ENCODE results near the gene FADS6. TPM values are rescaled to one million over a fixed set of nuclear protein-coding genes. Genes with fewer than 3 reads are reported as not detected.

Gene FADS6
- total RNA-seq, 1 donor = not detected

DNA sequence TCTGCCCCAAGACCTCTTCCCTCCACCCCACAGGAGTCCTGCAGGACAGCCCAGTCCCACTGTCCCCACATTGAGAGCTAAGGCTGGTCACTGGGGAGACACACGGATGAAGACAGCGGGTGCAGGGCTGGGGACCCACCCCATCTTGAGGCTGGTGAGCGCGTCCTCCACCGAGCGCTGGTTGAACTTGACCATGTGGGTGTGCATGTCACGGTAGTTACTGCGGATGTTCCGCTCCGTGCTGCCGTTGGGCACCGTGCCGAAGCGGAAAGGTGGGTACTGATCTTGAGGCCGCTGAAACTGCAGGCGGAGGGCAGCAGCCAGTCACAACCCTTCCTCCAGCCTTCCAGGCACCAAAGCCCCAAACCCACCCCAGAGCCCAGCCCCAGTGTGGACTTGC, 46.8 kb downstream of the FADS6 start:
- Histone ChIP-seq H3K4me1 (ENCODE audit: insufficient read depth, low read length) (peaks cover 13% of the 10 kb centered on the region), H3K4me3 (ENCODE audit: low read length) (no peak overlapping the region), H3K27me3 (ENCODE audit: insufficient read depth, low read length) (peaks cover 13% of the 10 kb centered on the region), H3K9me3 (ENCODE audit: low read depth, low read length) (no peaks in the 10 kb centered on the region)

DNA sequence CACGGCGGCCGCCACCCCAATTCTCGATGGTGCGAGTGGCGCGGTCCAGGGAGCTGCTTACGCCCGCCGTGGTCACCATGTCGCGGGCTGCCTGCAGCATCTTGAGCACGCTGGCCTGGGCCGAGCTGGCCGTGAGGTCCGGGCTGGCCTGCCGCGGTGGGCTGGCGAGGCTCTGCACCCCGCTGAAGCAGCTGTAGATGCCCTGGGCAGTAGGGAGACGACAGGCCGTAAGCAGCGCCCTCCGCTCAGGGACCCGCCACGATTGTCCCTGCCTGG, 50.1 kb downstream of the FADS6 start:
- Histone ChIP-seq H3K27me3 (ENCODE audit: insufficient read depth, low read length) (peaks cover 3% of the 10 kb centered on the region), H3K4me3 (ENCODE audit: low read length) (no peak overlapping the region), H3K9me3 (ENCODE audit: low read depth, low read length) (no peaks in the 10 kb centered on the region), H3K4me1 (ENCODE audit: insufficient read depth, low read length) (peaks cover 26% of the 10 kb centered on the region)

DNA sequence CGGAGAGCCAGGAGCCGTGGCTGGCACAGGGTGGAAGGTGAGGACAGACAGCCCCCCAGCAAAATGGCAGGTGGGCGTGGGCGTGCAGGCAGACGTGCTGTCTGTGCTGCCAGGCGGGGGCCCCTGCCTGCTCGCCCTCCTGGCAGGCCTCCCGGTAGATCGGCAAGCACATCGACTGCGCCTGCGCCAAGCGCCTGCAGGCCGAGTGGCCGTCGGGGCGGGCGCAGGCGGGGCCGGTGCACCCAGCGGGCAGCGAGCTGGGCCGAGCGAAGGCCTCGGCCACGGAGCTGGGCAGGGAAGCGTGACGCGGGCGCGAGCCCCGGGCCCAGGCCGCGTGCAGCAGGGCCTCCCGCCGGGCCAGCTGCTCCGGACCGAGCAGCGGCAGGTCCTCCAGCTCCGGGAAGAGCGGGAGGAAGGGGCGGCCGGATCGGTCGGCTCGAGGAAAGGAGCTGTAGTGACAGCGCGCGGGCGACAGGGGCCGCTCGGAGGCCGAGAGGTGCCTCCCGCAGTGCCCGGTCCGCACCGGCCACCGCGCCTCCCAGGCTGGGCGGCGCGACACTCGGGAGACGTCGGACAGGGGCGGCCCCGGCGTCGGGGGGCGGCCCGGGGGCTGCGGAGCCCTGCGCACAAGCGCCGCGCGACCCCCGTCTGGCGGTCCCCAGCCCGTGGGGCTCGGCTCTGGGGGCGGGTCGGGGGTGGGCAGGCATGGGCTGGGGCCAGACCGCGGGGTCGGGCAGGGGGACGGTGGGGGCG, 50.7 kb downstream of the FADS6 start:
- H3K27me3 ChIP-seq (ENCODE audit: insufficient read depth, low read length) = peaks cover 3% of the 10 kb centered on the region
- peaks cover 26% of the 10 kb centered on the region for H3K4me1 ChIP-seq (ENCODE audit: insufficient read depth, low read length)
- H3K9me3 ChIP-seq (ENCODE audit: low read depth, low read length) = no peaks in the 10 kb centered on the region
- no peak overlapping the region for H3K4me3 ChIP-seq (ENCODE audit: low read length)

DNA sequence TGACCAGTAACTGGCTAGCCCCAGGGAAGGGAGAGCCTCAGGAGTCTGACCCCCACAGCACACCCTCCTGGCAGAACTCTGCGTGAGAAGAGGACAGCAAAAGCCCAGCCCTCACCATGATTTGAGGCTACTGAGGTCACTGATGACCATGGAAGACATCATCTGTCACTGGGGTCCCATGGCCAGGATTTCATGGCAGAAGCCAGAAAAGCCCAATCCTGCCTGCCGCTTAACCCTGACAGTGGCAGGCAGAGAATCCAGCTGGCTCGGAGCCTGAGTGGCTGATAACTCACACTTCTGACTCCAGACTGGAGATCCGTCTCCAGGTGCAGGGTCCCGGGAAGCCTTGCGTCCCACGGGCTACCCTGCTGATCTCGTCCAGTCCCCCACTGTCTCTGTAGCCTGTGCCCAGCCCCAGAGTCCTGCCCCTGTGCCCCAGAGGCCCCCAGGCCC, 51.3 kb downstream of the FADS6 start:
- peaks cover 26% of the 10 kb centered on the region for H3K4me1 ChIP-seq (ENCODE audit: insufficient read depth, low read length)
- H3K27me3 ChIP-seq (ENCODE audit: insufficient read depth, low read length) = peaks cover 3% of the 10 kb centered on the region
- no peaks in the 10 kb centered on the region for H3K9me3 ChIP-seq (ENCODE audit: low read depth, low read length)
- no peak overlapping the region for H3K4me3 ChIP-seq (ENCODE audit: low read length)

DNA sequence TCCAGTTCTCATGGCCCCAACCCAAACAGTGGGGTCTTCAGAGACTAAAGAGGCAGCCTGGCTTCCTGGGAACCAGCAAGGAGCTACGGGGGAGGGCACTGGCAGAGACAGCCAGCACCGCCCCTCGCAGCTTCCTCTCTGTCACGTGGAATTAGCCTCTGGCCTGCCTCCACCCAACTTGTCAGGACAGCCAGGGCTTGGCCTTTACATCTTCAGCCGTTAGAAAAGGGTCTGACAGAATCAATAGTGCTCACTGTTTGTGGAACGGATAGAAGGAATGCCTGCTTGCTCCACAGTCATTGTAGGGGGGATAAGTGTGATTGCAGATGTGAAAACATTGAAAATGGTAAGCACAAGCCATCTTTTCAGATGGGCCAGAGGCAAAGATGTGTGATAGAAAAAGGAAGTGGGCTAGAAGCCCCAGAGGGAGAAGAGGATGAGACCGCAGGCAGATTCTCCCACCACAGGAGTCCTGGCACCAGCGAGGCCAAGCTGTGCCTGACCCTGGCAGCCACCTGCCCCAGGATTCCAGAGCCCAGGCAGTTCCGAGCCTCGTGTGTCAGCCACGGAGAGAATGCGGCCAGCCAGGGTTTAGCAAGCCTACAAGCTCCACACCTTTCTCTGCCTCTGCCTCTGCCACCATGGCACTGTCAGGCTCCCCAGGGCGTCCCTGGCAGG, 52.3 kb downstream of the FADS6 start:
- no peak overlapping the region for H3K4me3 ChIP-seq (ENCODE audit: low read length)

DNA sequence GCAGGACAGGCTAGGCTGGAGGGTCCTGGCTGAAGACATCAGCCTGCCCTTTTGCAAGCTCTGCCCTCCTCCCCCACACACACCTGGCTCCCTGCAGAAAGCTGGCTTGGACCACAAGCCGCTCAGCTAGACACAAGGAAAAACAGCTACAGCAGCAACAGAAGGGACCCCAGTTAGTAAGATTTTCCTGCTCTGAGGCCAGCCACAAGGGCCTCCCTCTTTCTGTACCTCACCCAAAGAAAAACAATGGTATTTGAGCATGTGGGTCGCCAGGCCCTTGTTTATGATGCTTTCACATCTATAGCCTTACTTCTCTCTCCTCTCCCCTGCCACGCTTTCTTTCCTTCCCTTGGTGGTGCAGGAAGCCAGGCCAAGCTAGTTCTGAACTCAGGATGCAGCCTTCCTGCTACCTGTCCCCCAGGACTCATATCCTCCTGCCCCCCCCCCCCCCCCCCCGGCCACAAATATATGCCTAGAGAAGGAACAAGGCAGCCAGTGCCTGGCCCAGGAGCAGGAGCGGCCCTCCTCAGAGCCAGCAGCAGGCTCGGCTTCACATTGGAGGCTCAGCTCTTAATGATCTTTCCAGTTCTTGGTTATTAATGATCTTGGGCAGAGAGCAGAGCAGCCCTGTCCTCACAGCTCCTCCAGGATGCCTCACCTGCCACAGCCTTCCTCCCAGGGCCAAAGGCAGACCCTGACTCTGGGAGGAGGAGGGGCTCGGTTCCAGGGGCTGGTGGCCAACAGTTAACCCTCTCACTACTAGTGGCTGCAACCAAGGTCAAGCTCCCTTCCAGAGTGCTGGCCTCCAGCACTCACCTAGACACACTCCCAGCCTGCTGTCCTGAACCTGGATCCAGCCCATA, 53.2 kb downstream of the FADS6 start:
- Histone ChIP-seq H3K4me3 (ENCODE audit: low read length) (no peak overlapping the region), H3K9me3 (ENCODE audit: low read depth, low read length) (no peaks in the 10 kb centered on the region), H3K27me3 (ENCODE audit: insufficient read depth, low read length) (peaks cover 3% of the 10 kb centered on the region), H3K4me1 (ENCODE audit: insufficient read depth, low read length) (peaks cover 26% of the 10 kb centered on the region)

More for the DNA sequence above, 52.3 kb downstream of the FADS6 start:
- Histone ChIP-seq H3K4me1 (ENCODE audit: insufficient read depth, low read length) (peaks cover 26% of the 10 kb centered on the region), H3K27me3 (ENCODE audit: insufficient read depth, low read length) (peaks cover 3% of the 10 kb centered on the region), H3K9me3 (ENCODE audit: low read depth, low read length) (no peaks in the 10 kb centered on the region)

DNA sequence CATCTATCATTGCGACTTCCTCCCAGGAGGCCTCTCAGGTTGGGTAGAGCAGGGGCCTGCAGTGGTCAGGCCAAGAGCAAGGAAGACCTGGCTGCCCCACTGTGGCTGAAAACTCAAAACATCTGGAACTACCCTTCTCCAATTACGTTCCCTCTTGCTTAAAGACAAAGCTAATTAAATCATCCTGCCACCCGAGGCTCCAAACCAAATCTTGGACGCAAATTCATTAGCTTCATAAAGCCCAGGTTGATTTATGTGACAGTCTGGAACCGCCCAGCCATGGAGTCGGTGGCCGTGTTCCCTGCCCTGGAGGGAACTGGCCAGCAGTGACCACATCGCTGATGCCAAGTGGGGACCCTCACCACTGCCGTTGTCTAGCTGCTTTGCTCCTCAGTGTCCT, 55.2 kb downstream of the FADS6 start:
- Histone ChIP-seq H3K9me3 (ENCODE audit: low read depth, low read length) (no peaks in the 10 kb centered on the region), H3K4me1 (ENCODE audit: insufficient read depth, low read length) (peaks cover 38% of the 10 kb centered on the region), H3K27me3 (ENCODE audit: insufficient read depth, low read length) (no peaks in the 10 kb centered on the region), H3K4me3 (ENCODE audit: low read length) (no peak overlapping the region)

DNA sequence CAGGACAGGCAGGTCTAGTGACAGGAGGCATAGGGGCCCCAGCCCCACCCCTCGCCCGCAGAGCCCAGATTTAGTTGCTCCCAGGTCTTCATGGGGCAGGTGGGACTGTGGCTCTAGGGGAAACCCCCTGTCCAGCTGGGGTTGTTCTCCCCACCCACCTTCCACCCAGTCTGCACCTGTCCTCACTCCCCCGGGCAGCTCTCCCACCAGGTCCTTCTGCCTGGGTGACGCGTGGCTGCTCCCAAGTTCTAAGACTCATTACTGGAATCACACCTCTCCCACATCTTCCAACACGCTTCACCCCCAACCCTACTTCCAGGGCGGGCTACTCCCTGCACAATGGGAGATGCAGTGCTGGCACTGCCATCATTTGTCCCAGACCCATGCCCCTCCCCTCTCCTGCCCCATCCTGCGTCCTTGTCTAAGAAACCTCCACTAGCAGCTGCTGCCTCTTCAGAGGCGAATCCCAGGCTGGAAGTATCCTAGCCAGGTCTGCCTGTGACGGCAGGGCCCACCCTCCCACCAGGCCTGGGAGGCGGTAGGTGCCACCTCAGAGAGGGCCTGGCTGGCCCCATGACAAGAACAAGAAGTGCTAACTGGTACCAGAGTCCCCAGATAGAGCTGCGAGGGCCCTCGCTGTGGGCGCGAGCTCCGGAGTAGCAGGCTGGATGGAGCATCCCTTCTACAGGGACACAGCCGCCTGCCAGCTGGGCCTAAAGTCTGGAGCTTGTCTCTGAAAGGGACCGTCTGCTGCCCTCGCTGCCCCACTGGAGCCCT, 56.6 kb downstream of the FADS6 start:
- no peaks in the 10 kb centered on the region for H3K27me3 ChIP-seq (ENCODE audit: insufficient read depth, low read length)
- H3K4me1 ChIP-seq (ENCODE audit: insufficient read depth, low read length) = peaks cover 28% of the 10 kb centered on the region
- H3K4me3 ChIP-seq (ENCODE audit: low read length) = no peak overlapping the region
- no peaks in the 10 kb centered on the region for H3K9me3 ChIP-seq (ENCODE audit: low read depth, low read length)

DNA sequence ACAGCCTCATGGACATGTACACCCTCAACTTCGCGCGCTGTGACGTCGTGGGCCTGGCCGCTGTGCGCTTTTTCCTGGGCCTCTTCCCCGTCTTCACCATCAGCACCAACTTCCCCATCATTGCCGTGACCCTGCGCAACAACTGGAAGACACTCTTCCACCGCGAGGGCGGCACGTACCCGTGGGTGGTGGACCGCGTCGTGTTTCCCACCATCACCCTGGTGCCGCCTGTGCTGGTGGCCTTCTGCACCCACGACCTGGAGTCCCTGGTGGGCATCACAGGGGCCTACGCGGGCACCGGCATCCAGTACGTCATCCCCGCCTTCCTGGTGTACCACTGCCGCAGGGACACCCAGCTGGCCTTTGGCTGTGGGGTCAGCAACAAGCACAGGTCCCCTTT, 57.2 kb downstream of the FADS6 start:
- Histone ChIP-seq H3K9me3 (ENCODE audit: low read depth, low read length) (no peaks in the 10 kb centered on the region), H3K4me1 (ENCODE audit: insufficient read depth, low read length) (peaks cover 21% of the 10 kb centered on the region), H3K27me3 (ENCODE audit: insufficient read depth, low read length) (no peaks in the 10 kb centered on the region), H3K4me3 (ENCODE audit: low read length) (no peak overlapping the region)

DNA sequence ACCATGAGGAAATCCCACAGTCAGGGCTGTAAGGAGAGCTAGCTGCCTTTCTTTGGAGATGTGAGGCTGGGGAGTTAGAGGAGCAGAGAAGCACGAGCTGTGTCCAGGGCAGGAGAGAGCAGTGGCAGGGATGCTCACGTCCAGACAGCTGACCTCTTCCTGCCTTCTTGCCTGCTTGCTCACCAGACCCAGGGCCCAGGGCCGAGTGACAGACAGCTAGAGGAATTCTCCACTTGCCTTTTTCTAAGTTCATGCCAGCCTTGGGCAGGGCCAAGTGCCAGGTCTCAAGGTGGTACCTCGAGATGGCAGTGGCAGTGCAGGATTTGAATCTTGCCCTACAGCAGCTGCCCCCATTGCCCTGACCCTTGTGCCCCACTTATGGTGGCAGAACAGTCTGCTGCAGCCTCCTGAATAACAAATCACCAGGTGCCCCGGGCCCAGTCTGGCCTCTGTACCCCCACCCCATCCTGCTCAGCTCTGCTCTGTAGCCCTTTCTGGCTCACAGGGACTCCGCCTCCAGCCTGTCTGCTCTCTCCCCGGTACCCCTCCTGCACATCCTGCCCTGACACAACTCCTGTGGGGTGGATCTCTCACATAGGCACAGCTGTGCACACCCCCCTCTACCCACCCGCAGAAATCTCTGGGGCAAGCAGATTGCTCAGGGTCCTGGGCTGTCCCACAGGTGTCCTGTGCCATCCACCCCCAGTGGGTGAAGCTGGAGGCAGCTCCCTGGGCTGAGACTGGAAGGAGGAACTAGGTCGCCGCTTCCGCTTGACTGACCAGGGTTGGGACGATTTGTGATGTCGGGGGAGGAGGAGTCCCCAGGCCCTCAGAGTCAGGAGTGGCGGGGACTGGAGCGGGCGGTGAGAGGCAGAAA, 59.7 kb downstream of the FADS6 start:
- no peak overlapping the region for H3K4me3 ChIP-seq (ENCODE audit: low read length)
- H3K9me3 ChIP-seq (ENCODE audit: low read depth, low read length) = no peaks in the 10 kb centered on the region
- no peaks in the 10 kb centered on the region for H3K27me3 ChIP-seq (ENCODE audit: insufficient read depth, low read length)
- H3K4me1 ChIP-seq (ENCODE audit: insufficient read depth, low read length) = peaks cover 12% of the 10 kb centered on the region

DNA sequence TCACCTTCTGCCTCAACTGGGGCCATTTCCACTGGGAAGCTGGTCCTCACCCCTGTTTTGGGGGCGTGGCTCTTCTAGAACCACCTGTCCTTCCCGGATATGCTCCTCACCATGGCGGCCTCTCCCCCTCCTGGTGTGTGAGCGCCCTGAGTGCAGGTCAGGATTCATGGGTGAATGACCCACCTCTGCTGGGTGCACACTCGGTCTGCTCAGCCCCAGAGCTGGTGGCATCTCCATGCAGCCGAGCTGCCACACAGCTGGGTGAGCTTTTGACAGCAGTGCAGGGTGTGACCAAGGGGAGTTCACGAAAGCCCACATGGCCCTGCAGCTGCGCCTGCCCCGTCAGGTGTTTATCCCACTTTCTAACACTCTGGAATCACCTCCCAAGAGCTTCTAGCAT, 61.0 kb downstream of the FADS6 start:
- Histone ChIP-seq H3K4me3 (ENCODE audit: low read length) (no peak overlapping the region), H3K4me1 (ENCODE audit: insufficient read depth, low read length) (peaks cover 12% of the 10 kb centered on the region), H3K9me3 (ENCODE audit: low read depth, low read length) (no peaks in the 10 kb centered on the region), H3K27me3 (ENCODE audit: insufficient read depth, low read length) (no peaks in the 10 kb centered on the region)

DNA sequence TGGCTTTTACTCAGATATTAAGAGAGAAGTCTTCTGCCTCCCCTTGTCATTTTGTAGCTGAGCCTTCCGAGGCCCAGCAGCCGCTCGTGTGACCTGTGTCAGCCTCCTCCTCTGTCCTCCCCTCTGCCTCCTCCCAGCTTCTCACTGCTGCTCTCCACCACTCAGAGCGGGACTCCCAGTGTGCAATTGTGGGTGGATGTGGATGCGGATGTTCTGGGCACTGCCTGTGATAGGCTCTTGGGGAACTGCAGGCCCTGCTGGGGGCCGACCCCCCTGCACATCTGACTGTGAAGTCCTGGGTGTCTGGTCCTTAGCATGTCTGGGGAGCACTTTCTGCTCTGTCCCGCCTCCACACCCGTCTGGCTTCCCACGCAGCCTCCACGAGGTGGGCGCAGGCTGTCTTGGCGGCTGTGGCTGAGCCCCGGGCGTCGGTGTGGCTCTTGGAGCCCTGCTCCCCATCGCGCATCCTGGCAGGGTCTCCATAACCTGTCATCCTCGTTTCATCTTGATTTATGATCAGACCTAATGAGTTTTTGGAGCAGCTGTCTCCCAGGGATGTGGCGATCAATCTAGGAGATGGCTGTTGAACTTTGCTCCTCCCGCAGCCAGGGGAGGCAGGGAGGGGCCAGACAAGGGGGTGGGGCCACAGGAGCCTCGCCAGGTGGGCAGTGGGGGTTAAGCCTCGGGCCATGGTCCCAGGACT, 61.8 kb downstream of the FADS6 start:
- Histone ChIP-seq H3K4me1 (ENCODE audit: insufficient read depth, low read length) (peaks cover 12% of the 10 kb centered on the region), H3K27me3 (ENCODE audit: insufficient read depth, low read length) (no peaks in the 10 kb centered on the region), H3K4me3 (ENCODE audit: low read length) (no peak overlapping the region), H3K9me3 (ENCODE audit: low read depth, low read length) (no peaks in the 10 kb centered on the region)

DNA sequence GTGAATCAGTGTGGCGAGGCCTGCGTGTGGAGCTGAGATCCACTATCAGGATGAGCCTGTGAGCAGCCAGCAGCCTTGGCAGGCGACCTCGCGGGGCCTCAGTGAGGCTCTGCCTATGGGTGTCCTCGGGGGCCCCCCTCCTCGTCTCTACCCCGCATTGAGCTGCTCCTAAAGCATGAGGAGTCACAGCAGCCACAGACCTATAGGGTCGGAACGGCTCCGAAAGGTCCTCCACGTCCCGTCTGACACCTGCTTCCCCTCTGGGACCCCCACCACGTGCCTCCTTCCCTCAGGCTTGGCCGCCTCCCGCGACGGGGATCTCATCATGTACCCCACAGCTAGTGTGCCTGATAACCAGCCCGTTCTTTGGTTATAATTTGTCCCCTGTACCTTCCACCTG, 62.6 kb downstream of the FADS6 start:
- Histone ChIP-seq H3K27me3 (ENCODE audit: insufficient read depth, low read length) (no peaks in the 10 kb centered on the region), H3K9me3 (ENCODE audit: low read depth, low read length) (no peaks in the 10 kb centered on the region), H3K4me1 (ENCODE audit: insufficient read depth, low read length) (peaks cover 12% of the 10 kb centered on the region), H3K4me3 (ENCODE audit: low read length) (no peak overlapping the region)

Data from mononuclear cell (primary cell).